Measurements from ENCODE around the gene UBL7.

- TF ChIP-seq CTCF (conservative IDR thresholded peaks at IDR 0.05) (no peak), ZFX (IDR thresholded peaks at IDR 0.05) (no peak)
These were observed 16.6 kb downstream of the UBL7 start for GRCh38 chr15:74444106-74445062.
